ENCODE data around the gene COX10. TPM values are rescaled to one million over a fixed set of nuclear protein-coding genes. Genes with fewer than 3 reads are reported as not detected.
"Not testable (repeated sequence)": the region's sequence is repeated elsewhere in the genome, so short reads cannot be mapped to it uniquely, and the experiment has no call there.

Gene COX10
- total RNA-seq, 1 experiment from 2014 or later = 35.4 TPM

- in situ Hi-C loops (cut with HindIII; ENCODE audit: low pct_unique_long_range_greater_than_20kb, low sequenced_read_pairs) = no loop called here
- no peak for DNase-seq (ENCODE audit: low read depth, low spot score)
Measured at GRCh38 chr17:14205992-14206461, 136.7 kb downstream of the COX10 start.

- DNase-seq (ENCODE audit: low read depth, low spot score) = no peak
- in situ Hi-C loops (cut with HindIII; ENCODE audit: low pct_unique_long_range_greater_than_20kb, low sequenced_read_pairs) = no loop called here
Measured at GRCh38 chr17:14206891-14207290, 137.6 kb downstream of the COX10 start.

GRCh38 chr17:14207791-14208190 lies 138.5 kb downstream of the COX10 start:
- no peak for DNase-seq (ENCODE audit: low read depth, low spot score)
- in situ Hi-C loops (cut with HindIII; ENCODE audit: low pct_unique_long_range_greater_than_20kb, low sequenced_read_pairs) = no loop called here

GRCh38 chr17:14209215-14209614 lies 139.9 kb downstream of the COX10 start:
- DNase-seq (ENCODE audit: low read depth, low spot score) = peak; percentile 39
- in situ Hi-C loops (cut with HindIII; ENCODE audit: low pct_unique_long_range_greater_than_20kb, low sequenced_read_pairs) = no loop called here

GRCh38 chr17:14211246-14211645 lies 141.9 kb downstream of the COX10 start:
- no peak for DNase-seq (ENCODE audit: low read depth, low spot score)
- in situ Hi-C loops (cut with HindIII; ENCODE audit: low pct_unique_long_range_greater_than_20kb, low sequenced_read_pairs) = no loop called here

- peak; percentile 18 for DNase-seq (ENCODE audit: low read depth, low spot score)
- in situ Hi-C loops (cut with HindIII; ENCODE audit: low pct_unique_long_range_greater_than_20kb, low sequenced_read_pairs) = no loop called here
Measured at GRCh38 chr17:14211801-14212200, 142.5 kb downstream of the COX10 start.

- in situ Hi-C loops (cut with HindIII; ENCODE audit: low pct_unique_long_range_greater_than_20kb, low sequenced_read_pairs) = no loop called here
- DNase-seq (ENCODE audit: low read depth, low spot score) = no peak
Measured at GRCh38 chr17:14212401-14212800, 143.1 kb downstream of the COX10 start.

GRCh38 chr17:14214271-14214670 lies 145.0 kb downstream of the COX10 start:
- DNase-seq (ENCODE audit: low read depth, low spot score) = no peak
- in situ Hi-C loops (cut with HindIII; ENCODE audit: low pct_unique_long_range_greater_than_20kb, low sequenced_read_pairs) = no loop called here

GRCh38 chr17:14222611-14223010 lies 153.3 kb downstream of the COX10 start:
- in situ Hi-C loops (cut with HindIII; ENCODE audit: low pct_unique_long_range_greater_than_20kb, low sequenced_read_pairs) = no loop called here
- DNase-seq (ENCODE audit: low read depth, low spot score) = no peak

GRCh38 chr17:14225254-14225980 lies 156.1 kb downstream of the COX10 start:
- in situ Hi-C loops (cut with HindIII; ENCODE audit: low pct_unique_long_range_greater_than_20kb, low sequenced_read_pairs) = no loop called here
- DNase-seq (ENCODE audit: low read depth, low spot score) = no peak

- in situ Hi-C loops (cut with HindIII; ENCODE audit: low pct_unique_long_range_greater_than_20kb, low sequenced_read_pairs) = no loop called here
Measured at GRCh38 chr17:14227052-14227451, 157.7 kb downstream of the COX10 start.

GRCh38 chr17:14228903-14229302 lies 159.6 kb downstream of the COX10 start:
- in situ Hi-C loops (cut with HindIII; ENCODE audit: low pct_unique_long_range_greater_than_20kb, low sequenced_read_pairs) = no loop called here
- DNase-seq (ENCODE audit: low read depth, low spot score) = no peak

More at GRCh38 chr17:14227052-14227451, 157.7 kb downstream of the COX10 start:
- DNase-seq (ENCODE audit: low read depth, low spot score) = no peak

- DNase-seq (ENCODE audit: low read depth, low spot score); in situ Hi-C loops (cut with HindIII; ENCODE audit: low pct_unique_long_range_greater_than_20kb, low sequenced_read_pairs): not testable (repeated sequence)
Measured at GRCh38 chr17:14231187-14231586, 161.9 kb downstream of the COX10 start.

GRCh38 chr17:14235047-14235446 lies 165.7 kb downstream of the COX10 start:
- in situ Hi-C loops (cut with HindIII; ENCODE audit: low pct_unique_long_range_greater_than_20kb, low sequenced_read_pairs); DNase-seq (ENCODE audit: low read depth, low spot score): not testable (repeated sequence)

- in situ Hi-C loops (cut with HindIII; ENCODE audit: low pct_unique_long_range_greater_than_20kb, low sequenced_read_pairs); DNase-seq (ENCODE audit: low read depth, low spot score): not testable (repeated sequence)
Measured at GRCh38 chr17:14236032-14236431, 166.7 kb downstream of the COX10 start.

- DNase-seq (ENCODE audit: low read depth, low spot score); in situ Hi-C loops (cut with HindIII; ENCODE audit: low pct_unique_long_range_greater_than_20kb, low sequenced_read_pairs): not testable (repeated sequence)
Measured at GRCh38 chr17:14236762-14237161, 167.5 kb downstream of the COX10 start, which contains the start of gene CDRT15. TSS of gene CDRT15 (minus strand) at chr17:14236862. CDS start at chr17:14236833, 29 bp downstream.

GRCh38 chr17:14239271-14239670 lies 170.0 kb downstream of the COX10 start:
- DNase-seq (ENCODE audit: low read depth, low spot score); in situ Hi-C loops (cut with HindIII; ENCODE audit: low pct_unique_long_range_greater_than_20kb, low sequenced_read_pairs): not testable (repeated sequence)

GRCh38 chr17:14245002-14245401 lies 175.7 kb downstream of the COX10 start:
- in situ Hi-C loops (cut with HindIII; ENCODE audit: low pct_unique_long_range_greater_than_20kb, low sequenced_read_pairs) = no loop called here
- DNase-seq (ENCODE audit: low read depth, low spot score) = no peak

- DNase-seq (ENCODE audit: low read depth, low spot score) = no peak
Measured at GRCh38 chr17:14245629-14246028, 176.3 kb downstream of the COX10 start.

More at GRCh38 chr17:14245629-14246028, 176.3 kb downstream of the COX10 start:
- in situ Hi-C loops (cut with HindIII; ENCODE audit: low pct_unique_long_range_greater_than_20kb, low sequenced_read_pairs) = no loop called here
